Measurements from ENCODE around the gene TEX38.
"Not testable (repeated sequence)": the region's sequence is repeated elsewhere in the genome, so short reads cannot be mapped to it uniquely, and the experiment has no call there.

Gene TEX38

GRCh38 chr1:46646844-46647243 lies 24.8 kb upstream of the TEX38 start:
- Mint-ChIP-seq H3K4me1 (no peaks in the 10 kb centered on the region), H3K4me3 (no peak overlapping the region), H3K27me3 (no peaks in the 10 kb centered on the region), H3K36me3 (ENCODE audit: insufficient read depth) (peaks cover 7% of the 10 kb centered on the region), H3K9me3 (no peaks in the 10 kb centered on the region), H3K27ac (ENCODE audit: low read depth) (no peak overlapping the region)
- no peak for ATAC-seq (replicated peaks; ENCODE audit: extremely low read depth, poor library complexity, severe bottlenecking)
- DNase-seq (ENCODE audit: low spot score in 2 of 2), result no peak

GRCh38 chr1:46647611-46648010 lies 24.0 kb upstream of the TEX38 start:
- Mint-ChIP-seq H3K27me3 (no peaks in the 10 kb centered on the region), H3K36me3 (ENCODE audit: insufficient read depth) (peaks cover 12% of the 10 kb centered on the region), H3K27ac (ENCODE audit: low read depth) (no peak overlapping the region), H3K4me1 (no peaks in the 10 kb centered on the region), H3K4me3 (no peak overlapping the region), H3K9me3 (no peaks in the 10 kb centered on the region)
- DNase-seq (ENCODE audit: low spot score in 2 of 2) (no peak), ATAC-seq (replicated peaks; ENCODE audit: extremely low read depth, poor library complexity, severe bottlenecking) (no peak)

GRCh38 chr1:46649764-46650163 lies 21.9 kb upstream of the TEX38 start:
- DNase-seq (ENCODE audit: low spot score in 2 of 2) (no peak), ATAC-seq (replicated peaks; ENCODE audit: extremely low read depth, poor library complexity, severe bottlenecking) (no peak)
- Mint-ChIP-seq H3K4me1 (no peaks in the 10 kb centered on the region), H3K27ac (ENCODE audit: low read depth) (no peak overlapping the region), H3K36me3 (ENCODE audit: insufficient read depth) (peaks cover 20% of the 10 kb centered on the region), H3K4me3 (no peak overlapping the region), H3K9me3 (no peaks in the 10 kb centered on the region), H3K27me3 (no peaks in the 10 kb centered on the region)

- Mint-ChIP-seq H3K27ac (ENCODE audit: low read depth) (no peak overlapping the region), H3K4me3 (no peak overlapping the region), H3K27me3 (no peaks in the 10 kb centered on the region), H3K9me3 (no peaks in the 10 kb centered on the region), H3K4me1 (no peaks in the 10 kb centered on the region), H3K36me3 (ENCODE audit: insufficient read depth) (peaks cover 22% of the 10 kb centered on the region)
- ATAC-seq (replicated peaks; ENCODE audit: extremely low read depth, poor library complexity, severe bottlenecking) (no peak), DNase-seq (ENCODE audit: low spot score in 2 of 2) (no peak)
Observed at GRCh38 chr1:46650491-46650890, 21.2 kb upstream of the TEX38 start.

- H3K36me3 Mint-ChIP-seq (ENCODE audit: insufficient read depth), result peaks cover 26% of the 10 kb centered on the region
- not testable (repeated sequence) for DNase-seq (ENCODE audit: low spot score in 2 of 2); H3K27me3 Mint-ChIP-seq; ATAC-seq (replicated peaks; ENCODE audit: extremely low read depth, poor library complexity, severe bottlenecking); H3K4me3 Mint-ChIP-seq; H3K4me1 Mint-ChIP-seq; H3K9me3 Mint-ChIP-seq; H3K27ac Mint-ChIP-seq (ENCODE audit: low read depth)
Observed at GRCh38 chr1:46651152-46651551, 20.5 kb upstream of the TEX38 start.

- Mint-ChIP-seq H3K4me3 (no peak overlapping the region), H3K36me3 (ENCODE audit: insufficient read depth) (peaks cover 32% of the 10 kb centered on the region), H3K4me1 (no peaks in the 10 kb centered on the region), H3K9me3 (no peaks in the 10 kb centered on the region), H3K27me3 (no peaks in the 10 kb centered on the region), H3K27ac (ENCODE audit: low read depth) (no peak overlapping the region)
- DNase-seq (ENCODE audit: low spot score in 2 of 2) (no peak), ATAC-seq (replicated peaks; ENCODE audit: extremely low read depth, poor library complexity, severe bottlenecking) (no peak)
Observed at GRCh38 chr1:46652321-46653100, 19.1 kb upstream of the TEX38 start.

GRCh38 chr1:46653405-46653958 lies 18.2 kb upstream of the TEX38 start:
- DNase-seq (ENCODE audit: low spot score in 2 of 2) (no peak), ATAC-seq (replicated peaks; ENCODE audit: extremely low read depth, poor library complexity, severe bottlenecking) (no peak)
- no peaks in the 10 kb centered on the region for H3K9me3 Mint-ChIP-seq
- H3K36me3 Mint-ChIP-seq (ENCODE audit: insufficient read depth), result peaks cover 36% of the 10 kb centered on the region
- no peak overlapping the region for H3K27ac Mint-ChIP-seq (ENCODE audit: low read depth)
- H3K4me1 Mint-ChIP-seq, result no peaks in the 10 kb centered on the region
- H3K27me3 Mint-ChIP-seq, result no peaks in the 10 kb centered on the region
- H3K4me3 Mint-ChIP-seq, result no peak overlapping the region

- no peak overlapping the region for H3K27ac Mint-ChIP-seq (ENCODE audit: low read depth)
Observed at GRCh38 chr1:46654012-46654411, 17.6 kb upstream of the TEX38 start.

GRCh38 chr1:46654698-46655097 lies 17.0 kb upstream of the TEX38 start:
- H3K4me3 Mint-ChIP-seq; ATAC-seq (replicated peaks; ENCODE audit: extremely low read depth, poor library complexity, severe bottlenecking); H3K4me1 Mint-ChIP-seq; H3K27ac Mint-ChIP-seq (ENCODE audit: low read depth); H3K27me3 Mint-ChIP-seq; H3K9me3 Mint-ChIP-seq; DNase-seq (ENCODE audit: low spot score in 2 of 2): not testable (repeated sequence)
- H3K36me3 Mint-ChIP-seq (ENCODE audit: insufficient read depth), result peaks cover 40% of the 10 kb centered on the region

More at GRCh38 chr1:46654012-46654411, 17.6 kb upstream of the TEX38 start:
- DNase-seq (ENCODE audit: low spot score in 2 of 2) (no peak), ATAC-seq (replicated peaks; ENCODE audit: extremely low read depth, poor library complexity, severe bottlenecking) (no peak)
- Mint-ChIP-seq H3K4me3 (no peak overlapping the region), H3K9me3 (no peaks in the 10 kb centered on the region), H3K36me3 (ENCODE audit: insufficient read depth) (peaks cover 36% of the 10 kb centered on the region), H3K4me1 (no peaks in the 10 kb centered on the region), H3K27me3 (no peaks in the 10 kb centered on the region)

- Mint-ChIP-seq H3K4me1 (peaks cover 8% of the 10 kb centered on the region), H3K27ac (ENCODE audit: low read depth) (no peak overlapping the region), H3K9me3 (no peaks in the 10 kb centered on the region), H3K27me3 (no peaks in the 10 kb centered on the region), H3K4me3 (no peak overlapping the region), H3K36me3 (ENCODE audit: insufficient read depth) (peaks cover 34% of the 10 kb centered on the region)
- ATAC-seq (replicated peaks; ENCODE audit: extremely low read depth, poor library complexity, severe bottlenecking) (no peak), DNase-seq (ENCODE audit: low spot score in 2 of 2) (no peak)
Observed at GRCh38 chr1:46655848-46656247, 15.8 kb upstream of the TEX38 start.

GRCh38 chr1:46656643-46657042 lies 15.0 kb upstream of the TEX38 start:
- no peaks in the 10 kb centered on the region for H3K27me3 Mint-ChIP-seq
- ATAC-seq (replicated peaks; ENCODE audit: extremely low read depth, poor library complexity, severe bottlenecking), result no peak
- no peak for DNase-seq (ENCODE audit: low spot score in 2 of 2)
- no peak overlapping the region for H3K27ac Mint-ChIP-seq (ENCODE audit: low read depth)
- H3K36me3 Mint-ChIP-seq (ENCODE audit: insufficient read depth), result peaks cover 34% of the 10 kb centered on the region
- H3K4me3 Mint-ChIP-seq, result no peak overlapping the region
- peaks cover 8% of the 10 kb centered on the region for H3K4me1 Mint-ChIP-seq
- H3K9me3 Mint-ChIP-seq, result no peaks in the 10 kb centered on the region

- Mint-ChIP-seq H3K27ac (ENCODE audit: low read depth) (peak overlapping the region; percentile 23), H3K27me3 (no peaks in the 10 kb centered on the region), H3K4me1 (peaks cover 8% of the 10 kb centered on the region), H3K36me3 (ENCODE audit: insufficient read depth) (peaks cover 27% of the 10 kb centered on the region), H3K4me3 (no peak overlapping the region), H3K9me3 (no peaks in the 10 kb centered on the region)
- DNase-seq (ENCODE audit: low spot score in 2 of 2), result no peak
- ATAC-seq (replicated peaks; ENCODE audit: extremely low read depth, poor library complexity, severe bottlenecking), result no peak
Observed at GRCh38 chr1:46657775-46658174, 13.9 kb upstream of the TEX38 start.

GRCh38 chr1:46659307-46659870 lies 12.3 kb upstream of the TEX38 start:
- H3K27ac Mint-ChIP-seq (ENCODE audit: low read depth), result peak overlapping the region; percentile 86
- H3K9me3 Mint-ChIP-seq, result no peaks in the 10 kb centered on the region
- H3K4me3 Mint-ChIP-seq, result no peak overlapping the region
- ATAC-seq (replicated peaks; ENCODE audit: extremely low read depth, poor library complexity, severe bottlenecking) (no peak), DNase-seq (ENCODE audit: low spot score in 2 of 2) (no peak)
- H3K4me1 Mint-ChIP-seq, result peaks cover 8% of the 10 kb centered on the region
- peaks cover 32% of the 10 kb centered on the region for H3K36me3 Mint-ChIP-seq (ENCODE audit: insufficient read depth)
- no peaks in the 10 kb centered on the region for H3K27me3 Mint-ChIP-seq

Measured in central memory CD8-positive, alpha-beta T cell (primary cell).